Measurements from ENCODE around the gene CYP19A1. TPM values are rescaled to one million over a fixed set of nuclear protein-coding genes. Genes with fewer than 3 reads are reported as not detected.

The CYP19A1 gene
- total and polyA plus RNA-seq, 4 donors, result 0.03 to 124 (median 0.50) TPM; not detected in 1

DNA sequence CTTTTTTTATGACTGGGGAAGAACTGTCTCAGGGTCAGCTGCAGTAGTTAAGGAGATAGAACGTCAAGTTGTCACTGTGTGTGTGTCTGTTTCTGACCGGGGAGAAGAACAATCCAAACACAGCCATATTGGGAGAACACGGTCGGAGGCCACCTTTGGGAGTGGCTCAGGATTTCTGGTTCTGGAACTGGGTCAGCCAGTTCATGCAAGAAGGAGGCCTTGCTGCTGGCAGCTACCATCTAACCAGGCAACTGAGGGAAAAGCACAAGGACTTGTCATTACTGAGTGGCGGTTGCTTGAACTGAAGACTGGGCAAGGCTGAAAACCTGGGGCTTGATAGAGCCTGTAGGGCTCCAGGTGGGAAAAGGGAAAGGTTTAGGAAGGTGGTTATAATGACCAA lies 27.7 kb upstream of the CYP19A1 start:
- TF ChIP-seq, protein P1, sequence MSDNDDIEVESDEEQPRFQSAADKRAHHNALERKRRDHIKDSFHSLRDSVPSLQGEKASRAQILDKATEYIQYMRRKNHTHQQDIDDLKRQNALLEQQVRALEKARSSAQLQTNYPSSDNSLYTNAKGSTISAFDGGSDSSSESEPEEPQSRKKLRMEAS (IDR thresholded peaks at IDR 0.05), result no peak
- no peak for TF ChIP-seq FOXA2 (IDR thresholded peaks at IDR 0.05)
- TF ChIP-seq TAF1 (conservative IDR thresholded peaks at IDR 0.05), result no peak
- TF ChIP-seq SP1 (IDR thresholded peaks at IDR 0.05), result no peak
- no peak for TF ChIP-seq GABPA (IDR thresholded peaks at IDR 0.05 in 1 of 2, conservative IDR thresholded peaks at IDR 0.05 in 1 of 2)
- no peak for TF ChIP-seq JUND (IDR thresholded peaks at IDR 0.05)
- no peak for TF ChIP-seq FOXA1 (IDR thresholded peaks at IDR 0.05)
- TF ChIP-seq NR2F2 (IDR thresholded peaks at IDR 0.05), result no peak
- TF ChIP-seq, protein P2, sequence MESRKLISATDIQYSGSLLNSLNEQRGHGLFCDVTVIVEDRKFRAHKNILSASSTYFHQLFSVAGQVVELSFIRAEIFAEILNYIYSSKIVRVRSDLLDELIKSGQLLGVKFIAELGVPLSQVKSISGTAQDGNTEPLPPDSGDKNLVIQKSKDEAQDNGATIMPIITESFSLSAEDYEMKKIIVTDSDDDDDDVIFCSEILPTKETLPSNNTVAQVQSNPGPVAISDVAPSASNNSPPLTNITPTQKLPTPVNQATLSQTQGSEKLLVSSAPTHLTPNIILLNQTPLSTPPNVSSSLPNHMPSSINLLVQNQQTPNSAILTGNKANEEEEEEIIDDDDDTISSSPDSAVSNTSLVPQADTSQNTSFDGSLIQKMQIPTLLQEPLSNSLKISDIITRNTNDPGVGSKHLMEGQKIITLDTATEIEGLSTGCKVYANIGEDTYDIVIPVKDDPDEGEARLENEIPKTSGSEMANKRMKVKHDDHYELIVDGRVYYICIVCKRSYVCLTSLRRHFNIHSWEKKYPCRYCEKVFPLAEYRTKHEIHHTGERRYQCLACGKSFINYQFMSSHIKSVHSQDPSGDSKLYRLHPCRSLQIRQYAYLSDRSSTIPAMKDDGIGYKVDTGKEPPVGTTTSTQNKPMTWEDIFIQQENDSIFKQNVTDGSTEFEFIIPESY (IDR thresholded peaks at IDR 0.05), result no peak
- no peak for TF ChIP-seq YY1 (IDR thresholded peaks at IDR 0.05)
- no peak for TF ChIP-seq RAD21 (IDR thresholded peaks at IDR 0.05)
- TF ChIP-seq, protein P3, sequence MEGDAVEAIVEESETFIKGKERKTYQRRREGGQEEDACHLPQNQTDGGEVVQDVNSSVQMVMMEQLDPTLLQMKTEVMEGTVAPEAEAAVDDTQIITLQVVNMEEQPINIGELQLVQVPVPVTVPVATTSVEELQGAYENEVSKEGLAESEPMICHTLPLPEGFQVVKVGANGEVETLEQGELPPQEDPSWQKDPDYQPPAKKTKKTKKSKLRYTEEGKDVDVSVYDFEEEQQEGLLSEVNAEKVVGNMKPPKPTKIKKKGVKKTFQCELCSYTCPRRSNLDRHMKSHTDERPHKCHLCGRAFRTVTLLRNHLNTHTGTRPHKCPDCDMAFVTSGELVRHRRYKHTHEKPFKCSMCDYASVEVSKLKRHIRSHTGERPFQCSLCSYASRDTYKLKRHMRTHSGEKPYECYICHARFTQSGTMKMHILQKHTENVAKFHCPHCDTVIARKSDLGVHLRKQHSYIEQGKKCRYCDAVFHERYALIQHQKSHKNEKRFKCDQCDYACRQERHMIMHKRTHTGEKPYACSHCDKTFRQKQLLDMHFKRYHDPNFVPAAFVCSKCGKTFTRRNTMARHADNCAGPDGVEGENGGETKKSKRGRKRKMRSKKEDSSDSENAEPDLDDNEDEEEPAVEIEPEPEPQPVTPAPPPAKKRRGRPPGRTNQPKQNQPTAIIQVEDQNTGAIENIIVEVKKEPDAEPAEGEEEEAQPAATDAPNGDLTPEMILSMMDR (IDR thresholded peaks at IDR 0.05; ENCODE audit: low read depth, low read length, missing input control), result no peak
- TF ChIP-seq HNF4G (IDR thresholded peaks at IDR 0.05), result no peak
- TF ChIP-seq, protein P4, sequence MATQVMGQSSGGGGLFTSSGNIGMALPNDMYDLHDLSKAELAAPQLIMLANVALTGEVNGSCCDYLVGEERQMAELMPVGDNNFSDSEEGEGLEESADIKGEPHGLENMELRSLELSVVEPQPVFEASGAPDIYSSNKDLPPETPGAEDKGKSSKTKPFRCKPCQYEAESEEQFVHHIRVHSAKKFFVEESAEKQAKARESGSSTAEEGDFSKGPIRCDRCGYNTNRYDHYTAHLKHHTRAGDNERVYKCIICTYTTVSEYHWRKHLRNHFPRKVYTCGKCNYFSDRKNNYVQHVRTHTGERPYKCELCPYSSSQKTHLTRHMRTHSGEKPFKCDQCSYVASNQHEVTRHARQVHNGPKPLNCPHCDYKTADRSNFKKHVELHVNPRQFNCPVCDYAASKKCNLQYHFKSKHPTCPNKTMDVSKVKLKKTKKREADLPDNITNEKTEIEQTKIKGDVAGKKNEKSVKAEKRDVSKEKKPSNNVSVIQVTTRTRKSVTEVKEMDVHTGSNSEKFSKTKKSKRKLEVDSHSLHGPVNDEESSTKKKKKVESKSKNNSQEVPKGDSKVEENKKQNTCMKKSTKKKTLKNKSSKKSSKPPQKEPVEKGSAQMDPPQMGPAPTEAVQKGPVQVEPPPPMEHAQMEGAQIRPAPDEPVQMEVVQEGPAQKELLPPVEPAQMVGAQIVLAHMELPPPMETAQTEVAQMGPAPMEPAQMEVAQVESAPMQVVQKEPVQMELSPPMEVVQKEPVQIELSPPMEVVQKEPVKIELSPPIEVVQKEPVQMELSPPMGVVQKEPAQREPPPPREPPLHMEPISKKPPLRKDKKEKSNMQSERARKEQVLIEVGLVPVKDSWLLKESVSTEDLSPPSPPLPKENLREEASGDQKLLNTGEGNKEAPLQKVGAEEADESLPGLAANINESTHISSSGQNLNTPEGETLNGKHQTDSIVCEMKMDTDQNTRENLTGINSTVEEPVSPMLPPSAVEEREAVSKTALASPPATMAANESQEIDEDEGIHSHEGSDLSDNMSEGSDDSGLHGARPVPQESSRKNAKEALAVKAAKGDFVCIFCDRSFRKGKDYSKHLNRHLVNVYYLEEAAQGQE (IDR thresholded peaks at IDR 0.05), result no peak
- WGBS, result 93% methylated on average over 5 of the region's 5 CpGs
- no peak overlapping the region for H3K27ac ChIP-seq (ENCODE audit: low read depth in 1 of 2, low read length in 2 of 2)
- DNase-seq (ENCODE audit: low spot score), result no peak
- H3K27me3 ChIP-seq (ENCODE audit: control insufficient read depth in 4 of 4, insufficient read depth in 4 of 4, low read length in 3 of 4), result peaks cover 0 to 3% (median 0%) of the 10 kb centered on the region in 4 donors
- no peaks in the 10 kb centered on the region for H3K9me3 ChIP-seq (ENCODE audit: control insufficient read depth in 4 of 4, low read length in 3 of 4)
- H3K4me1 ChIP-seq (ENCODE audit: control insufficient read depth in 4 of 4, insufficient read depth in 4 of 4, low read length in 3 of 4), result no peaks in the 10 kb centered on the region
- no peaks in the 10 kb centered on the region for H3K36me3 ChIP-seq (ENCODE audit: control insufficient read depth in 4 of 4, insufficient read depth in 3 of 4, low read depth in 1 of 4, low read length in 3 of 4)
- H3K4me3 ChIP-seq (ENCODE audit: low read depth in 1 of 3, low read length in 3 of 3), result no peak overlapping the region
- no peak overlapping the region for H3K9ac ChIP-seq (ENCODE audit: low read depth in 1 of 2, low read length in 2 of 2)

DNA sequence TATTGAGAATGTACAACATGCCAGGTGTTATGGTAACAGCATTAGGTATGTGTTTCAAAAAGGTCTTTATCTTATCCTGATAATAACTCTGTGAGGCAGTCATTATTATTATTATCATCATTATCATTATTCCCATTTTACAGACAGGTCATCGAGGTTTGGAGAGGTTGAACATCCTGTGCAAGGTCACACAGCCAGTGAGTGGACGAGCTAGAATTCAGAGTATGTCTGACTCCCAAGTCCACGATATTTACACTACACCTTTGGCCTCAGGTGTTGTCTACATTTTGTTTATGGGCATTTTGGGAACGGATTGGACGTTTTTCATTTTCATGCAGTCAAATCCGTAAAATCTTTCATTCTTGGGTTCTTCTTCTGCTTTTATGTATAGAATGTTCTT lies 27.0 kb upstream of the CYP19A1 start:
- Histone ChIP-seq H3K36me3 (ENCODE audit: control insufficient read depth in 4 of 4, insufficient read depth in 3 of 4, low read depth in 1 of 4, low read length in 3 of 4) (no peaks in the 10 kb centered on the region), H3K4me1 (ENCODE audit: control insufficient read depth in 4 of 4, insufficient read depth in 4 of 4, low read length in 3 of 4) (no peaks in the 10 kb centered on the region), H3K9ac (ENCODE audit: low read depth in 1 of 2, low read length in 2 of 2) (no peak overlapping the region), H3K27me3 (ENCODE audit: control insufficient read depth in 4 of 4, insufficient read depth in 4 of 4, low read length in 3 of 4) (peaks cover 0 to 3% (median 0%) of the 10 kb centered on the region in 4 donors), H3K4me3 (ENCODE audit: low read depth in 1 of 3, low read length in 3 of 3) (no peak overlapping the region), H3K27ac (ENCODE audit: low read depth in 1 of 2, low read length in 2 of 2) (no peak overlapping the region), H3K9me3 (ENCODE audit: control insufficient read depth in 4 of 4, low read length in 3 of 4) (no peaks in the 10 kb centered on the region)
- 92% methylated on average over 6 of the region's 6 CpGs for WGBS
- DNase-seq (ENCODE audit: low spot score), result no peak
- TF ChIP-seq RAD21 (IDR thresholded peaks at IDR 0.05) (no peak), FOXA2 (IDR thresholded peaks at IDR 0.05) (no peak), HNF4G (IDR thresholded peaks at IDR 0.05) (no peak), YY1 (IDR thresholded peaks at IDR 0.05) (no peak), HNF4A (conservative IDR thresholded peaks at IDR 0.05) (no peak)
- TF ChIP-seq, protein P3 (IDR thresholded peaks at IDR 0.05; ENCODE audit: low read depth, low read length, missing input control), result no peak
